AG04450 (cell line): ENCODE data around the gene MYBBP1A. TPM values are rescaled to one million over a fixed set of nuclear protein-coding genes. Genes with fewer than 3 reads are reported as not detected.

Source experiments
- CTCF ChIA-PET: fragments of 300-600, 350-600 bp; formaldehyde crosslinking; extraction: SDS; loops from one replicate; lab custom pipeline; 2022; ENCODE audit warnings: antibody characterized with exemption, inconsistent platforms; lab: Charles Lee
- POLR2A ChIA-PET: fragments of 350-600 bp; formaldehyde crosslinking; extraction: SDS; loops from one replicate; lab custom pipeline; 2021; ENCODE audit warnings: antibody characterized with exemption, inconsistent platforms; lab: Yijun Ruan, JAX
- DNase-seq: peaks from one replicate; pipeline ENCODE4 v3.0.0-alpha.2; 2011; ENCODE audit warnings: low read depth, low spot score
- H3K27ac ChIP-seq: one replicate; pipeline ENCODE4 v1.5.1; 2012; ENCODE audit warnings: low read depth, low read length, control low read depth
- H3K27me3 ChIP-seq: one replicate; pipeline ENCODE4 v1.6.0; 2012; ENCODE audit warnings: low read length; ENCODE audit not compliant: control insufficient read depth, insufficient read depth
- H3K4me3 ChIP-seq: 2 replicates; pipeline ENCODE4 v1.5.1; 2011; ENCODE audit warnings: mild to moderate bottlenecking, low read depth, low read length, control low read depth
- H3K9me3 ChIP-seq: 2 replicates; pipeline ENCODE4 v1.5.1; 2012; ENCODE audit warnings: low read length; ENCODE audit not compliant: control insufficient read depth, insufficient read depth
- polyA plus RNA-seq: library from polyadenylated mRNA; depleted of rRNA; stranded (reverse); fragments of >200 nt; gene quantifications from 2 replicates; pipeline ENCODE4 v1.2.3, GENCODE V29; 2011
- TF ChIP-seq, protein P1 (sequence below): IDR thresholded peaks from 2 replicates; pipeline ENCODE4 v1.5.1; 2011; ENCODE audit warnings: low read depth, low read length, control low read depth, inconsistent platforms

MYBBP1A gene
- polyA plus RNA-seq, 1 experiment = 12.5 TPM

DNA sequence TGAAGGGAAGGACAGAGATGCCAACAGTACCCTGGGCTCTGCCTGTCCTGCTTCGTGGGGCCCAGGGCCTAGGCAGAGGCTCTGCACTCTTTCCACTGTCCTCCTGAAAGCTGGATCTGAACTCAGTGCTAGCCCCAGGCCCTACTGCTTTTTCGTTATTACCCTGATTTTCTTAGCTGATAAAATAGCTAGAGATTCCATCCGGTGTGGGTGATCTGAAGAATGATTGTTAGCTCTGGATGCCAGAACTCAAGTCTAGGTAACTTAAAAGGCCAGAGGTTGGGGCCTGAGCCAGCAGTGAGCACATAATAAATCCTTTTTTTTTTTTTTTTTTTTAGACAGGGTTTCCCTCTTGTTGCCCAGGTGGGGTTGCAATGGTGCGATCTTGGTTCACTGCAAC lies 1.8 kb upstream of the MYBBP1A start:
- Histone ChIP-seq H3K27ac (no peak overlapping the region), H3K9me3 (peaks cover 4% of the 10 kb centered on the region; the same call in 1 of the 2 replicates), H3K27me3 (peaks cover under 1% of the 10 kb centered on the region), H3K4me3 (no peak overlapping the region)
- TF ChIP-seq, protein P1, sequence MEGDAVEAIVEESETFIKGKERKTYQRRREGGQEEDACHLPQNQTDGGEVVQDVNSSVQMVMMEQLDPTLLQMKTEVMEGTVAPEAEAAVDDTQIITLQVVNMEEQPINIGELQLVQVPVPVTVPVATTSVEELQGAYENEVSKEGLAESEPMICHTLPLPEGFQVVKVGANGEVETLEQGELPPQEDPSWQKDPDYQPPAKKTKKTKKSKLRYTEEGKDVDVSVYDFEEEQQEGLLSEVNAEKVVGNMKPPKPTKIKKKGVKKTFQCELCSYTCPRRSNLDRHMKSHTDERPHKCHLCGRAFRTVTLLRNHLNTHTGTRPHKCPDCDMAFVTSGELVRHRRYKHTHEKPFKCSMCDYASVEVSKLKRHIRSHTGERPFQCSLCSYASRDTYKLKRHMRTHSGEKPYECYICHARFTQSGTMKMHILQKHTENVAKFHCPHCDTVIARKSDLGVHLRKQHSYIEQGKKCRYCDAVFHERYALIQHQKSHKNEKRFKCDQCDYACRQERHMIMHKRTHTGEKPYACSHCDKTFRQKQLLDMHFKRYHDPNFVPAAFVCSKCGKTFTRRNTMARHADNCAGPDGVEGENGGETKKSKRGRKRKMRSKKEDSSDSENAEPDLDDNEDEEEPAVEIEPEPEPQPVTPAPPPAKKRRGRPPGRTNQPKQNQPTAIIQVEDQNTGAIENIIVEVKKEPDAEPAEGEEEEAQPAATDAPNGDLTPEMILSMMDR = no peak
- POLR2A ChIA-PET = interaction anchor here (0.7 kb wide), 1 partner anchor 90 kb away, joined by 7 read pairs; no protein-coding TSS in a partner anchor
- DNase-seq = no peak
- CTCF ChIA-PET = interaction anchor here (0.6 to 3.1 kb wide), 4 partner anchors 8 to 293 kb away, joined by 3 to 21 read pairs (median 6); no protein-coding TSS in a partner anchor

DNA sequence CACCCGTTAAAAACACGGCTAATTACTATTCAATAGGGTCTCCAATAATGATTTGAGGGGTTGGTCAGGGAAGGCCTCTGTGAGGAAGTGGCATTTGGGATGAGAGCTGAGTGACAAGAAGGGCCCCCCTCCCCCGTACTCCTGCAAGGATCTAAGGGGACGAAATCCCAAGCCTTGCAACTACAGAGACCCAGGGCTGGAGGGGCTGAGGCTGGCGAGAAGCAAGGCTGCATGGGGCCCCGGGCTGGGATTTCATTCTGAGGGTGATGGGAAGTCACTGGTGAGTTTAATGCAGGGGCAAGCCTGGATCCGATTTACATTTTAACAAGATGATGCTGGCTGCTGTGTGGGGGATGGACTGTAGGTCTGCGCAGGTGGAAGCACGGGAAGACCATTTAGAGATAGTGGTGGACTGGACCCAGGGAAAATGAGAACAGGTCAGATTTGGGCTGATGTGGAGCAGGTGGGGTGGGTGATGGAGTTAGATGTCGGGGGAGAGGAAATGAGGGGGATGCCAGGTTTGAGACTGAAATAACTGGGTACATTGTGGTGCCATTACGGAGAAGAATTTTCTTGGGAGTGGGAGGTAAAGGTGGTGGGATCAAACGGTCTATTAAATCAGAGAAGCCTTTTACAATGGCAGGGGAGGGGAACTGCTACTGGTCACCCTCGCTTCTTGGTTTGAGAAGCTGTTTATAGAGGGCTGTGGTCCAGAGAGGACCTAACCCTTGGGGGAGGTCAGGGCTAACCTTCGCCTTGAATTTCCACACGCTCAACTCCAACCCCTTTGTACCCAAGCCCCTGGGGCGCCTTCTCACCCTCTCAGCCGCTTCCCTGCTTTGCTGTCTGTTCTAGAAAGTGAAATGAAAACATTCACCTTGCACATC lies 932 bp upstream of the MYBBP1A start:
- ChIA-PET POLR2A (interaction anchor here (0.7 to 1.0 kb wide), 3 partner anchors 9 to 91 kb away, joined by 3 to 7 read pairs (median 3); no protein-coding TSS in a partner anchor), CTCF (interaction anchor here (0.6 to 3.1 kb wide), 5 partner anchors 9 to 294 kb away, joined by 3 to 21 read pairs (median 7); no protein-coding TSS in a partner anchor)
- Histone ChIP-seq H3K4me3 (peak overlapping the region; percentile 97), H3K27ac (no peak overlapping the region), H3K9me3 (peaks cover 4% of the 10 kb centered on the region; the same call in 1 of the 2 replicates), H3K27me3 (no peaks in the 10 kb centered on the region)
- no peak for DNase-seq
- TF ChIP-seq, protein P1 = no peak

DNA sequence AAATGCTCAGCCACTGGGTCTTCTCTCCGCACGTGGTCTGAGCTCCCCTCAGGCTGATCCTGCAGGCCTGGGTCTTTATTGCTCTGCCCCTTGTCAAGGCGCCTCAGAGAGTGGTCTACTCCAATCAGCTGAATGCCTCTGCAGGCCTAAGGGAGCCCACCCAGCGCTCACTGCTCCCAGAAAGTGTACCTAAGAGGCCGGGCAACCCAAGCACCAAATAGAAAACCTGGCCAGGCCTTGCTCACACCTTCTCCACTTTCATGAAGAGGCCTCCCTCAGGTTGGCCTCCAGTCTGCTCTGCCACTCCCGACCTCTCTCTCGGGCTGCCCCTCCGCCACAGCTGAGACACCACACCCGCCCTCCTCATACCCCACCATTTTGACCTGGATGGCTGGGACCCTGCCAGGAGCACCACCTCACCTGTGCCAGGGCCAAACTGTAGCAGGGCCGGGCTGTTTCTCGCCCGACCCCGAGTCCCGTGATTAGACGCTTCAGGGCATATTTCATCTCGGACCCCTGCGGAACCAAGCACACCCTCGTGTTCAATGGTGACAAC lies 665 bp downstream of the MYBBP1A start:
- CTCF ChIA-PET = interaction anchor here (3.1 kb wide), 1 partner anchor 12 kb away, joined by 21 read pairs; no protein-coding TSS in a partner anchor
- peak overlapping the region; percentile 97 for H3K4me3 ChIP-seq
- POLR2A ChIA-PET = interaction anchor here (0.6 kb wide), 1 partner anchor 10 kb away, joined by 3 read pairs; no protein-coding TSS in a partner anchor
- DNase-seq = no peak
- no peak overlapping the region for H3K27ac ChIP-seq
- peaks cover 4% of the 10 kb centered on the region; the same call in 1 of the 2 replicates for H3K9me3 ChIP-seq
- TF ChIP-seq, protein P1 = no peak
- H3K27me3 ChIP-seq = no peaks in the 10 kb centered on the region

DNA sequence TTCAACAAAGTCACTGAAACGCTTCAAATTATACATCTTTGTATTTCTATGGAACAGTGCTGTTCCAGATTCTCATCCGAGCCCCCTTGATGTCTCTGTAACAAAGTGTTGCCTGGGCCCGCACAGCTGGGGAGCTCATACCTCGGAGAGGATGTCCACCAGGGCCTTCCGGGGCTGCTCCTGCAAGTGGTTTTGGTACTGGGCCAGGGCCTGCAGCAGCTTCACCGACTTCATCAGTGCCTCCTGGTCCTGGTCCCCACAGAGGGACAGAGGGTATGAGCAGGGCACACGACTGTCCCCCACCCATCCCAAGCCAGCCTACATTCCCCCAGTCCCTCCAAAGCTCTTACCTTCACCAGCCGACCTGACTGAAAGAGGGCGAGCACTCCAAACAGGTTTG lies 1.5 kb downstream of the MYBBP1A start:
- DNase-seq = no peak
- Histone ChIP-seq H3K9me3 (peaks cover 4% of the 10 kb centered on the region; the same call in 1 of the 2 replicates), H3K27ac (no peak overlapping the region), H3K27me3 (no peaks in the 10 kb centered on the region), H3K4me3 (peak overlapping the region; percentile 97)
- TF ChIP-seq, protein P1 = no peak
- CTCF ChIA-PET = no interaction called here
- POLR2A ChIA-PET = no interaction called here
